RWPE2 (cell line): ENCODE results near the gene MDM4.

Experiments used
- ATAC-seq: fragments of 200-7000 bp; cut with Tn5 transposase; 3 replicates; pipeline ENCODE4 v1.9.1; 2021; ENCODE audit warnings: low read depth
- DNase-seq: peaks from one replicate; pipeline ENCODE4 v3.0.0-alpha.2; 2020; ENCODE audit warnings: low spot score
- H3K27ac ChIP-seq: fragments of 450-650 bp; 2 replicates; pipeline ENCODE4 v1.5.1; 2017; ENCODE audit warnings: mild to moderate bottlenecking; ENCODE audit not compliant: poor library complexity, severe bottlenecking
- H3K27me3 ChIP-seq: fragments of 250-450 bp; sonication (Bioruptor Pico); 2 replicates; pipeline ENCODE4 v1.5.1; 2021; ENCODE audit warnings: mild to moderate bottlenecking, moderate library complexity; ENCODE audit not compliant: insufficient read depth, poor library complexity, severe bottlenecking
- H3K36me3 ChIP-seq: fragments of 250-450 bp; sonication (Bioruptor Pico); 2 replicates; pipeline ENCODE4 v1.5.1; 2020; ENCODE audit warnings: low read depth, mild to moderate bottlenecking, moderate library complexity
- H3K4me1 ChIP-seq: fragments of 250-450 bp; sonication (Bioruptor Pico); 2 replicates; pipeline ENCODE4 v1.5.1; 2021; ENCODE audit warnings: mild to moderate bottlenecking, moderate library complexity; ENCODE audit not compliant: insufficient read depth, poor library complexity, severe bottlenecking
- H3K4me3 ChIP-seq: fragments of 250-450 bp; sonication (Bioruptor Pico); 2 replicates; pipeline ENCODE4 v1.5.1; 2021; ENCODE audit warnings: mild to moderate bottlenecking, moderate library complexity; ENCODE audit not compliant: severe bottlenecking
- H3K9me3 ChIP-seq: fragments of 250-450 bp; sonication (Bioruptor Pico); 2 replicates; pipeline ENCODE4 v1.5.1; 2021; ENCODE audit warnings: mild to moderate bottlenecking, moderate library complexity; ENCODE audit not compliant: severe bottlenecking
- CTCF ChIP-seq: fragments of 450-650 bp; IDR thresholded peaks from one replicate; pipeline ENCODE4 v1.5.1; 2017; ENCODE audit warnings: mild to moderate bottlenecking, moderate library complexity; ENCODE audit not compliant: poor library complexity, severe bottlenecking

Gene MDM4

GRCh38 chr1:204571631-204572030 lies 55.4 kb downstream of the MDM4 start:
- DNase-seq = no peak
- no peak for ATAC-seq
- TF ChIP-seq CTCF = no peak
- Histone ChIP-seq H3K36me3 (no peaks in the 10 kb centered on the region), H3K4me3 (no peak overlapping the region), H3K4me1 (peaks cover 7% of the 10 kb centered on the region), H3K27ac (no peak overlapping the region), H3K27me3 (no peaks in the 10 kb centered on the region), H3K9me3 (peaks cover 4% of the 10 kb centered on the region)

- Histone ChIP-seq H3K27me3 (no peaks in the 10 kb centered on the region), H3K4me1 (peaks cover 7% of the 10 kb centered on the region), H3K4me3 (no peak overlapping the region), H3K9me3 (peaks cover 4% of the 10 kb centered on the region), H3K27ac (no peak overlapping the region), H3K36me3 (no peaks in the 10 kb centered on the region)
- DNase-seq = no peak
- no peak for TF ChIP-seq CTCF
- peak; percentile 70 for ATAC-seq
Measured at GRCh38 chr1:204572923-204573922, 57.0 kb downstream of the MDM4 start.

- Histone ChIP-seq H3K27ac (no peak overlapping the region), H3K36me3 (no peaks in the 10 kb centered on the region), H3K27me3 (no peaks in the 10 kb centered on the region), H3K9me3 (peaks cover 4% of the 10 kb centered on the region), H3K4me3 (no peak overlapping the region), H3K4me1 (peaks cover 7% of the 10 kb centered on the region)
- no peak for TF ChIP-seq CTCF
- DNase-seq (no peak), ATAC-seq (no peak)
Measured at GRCh38 chr1:204574016-204574864, 58.0 kb downstream of the MDM4 start.

GRCh38 chr1:204574865-204575163 lies 58.6 kb downstream of the MDM4 start:
- H3K9me3 ChIP-seq = peaks cover 4% of the 10 kb centered on the region
- no peak overlapping the region for H3K27ac ChIP-seq
- ATAC-seq (no peak), DNase-seq (no peak)
- H3K36me3 ChIP-seq = no peaks in the 10 kb centered on the region
- TF ChIP-seq CTCF = no peak
- H3K27me3 ChIP-seq = no peaks in the 10 kb centered on the region
- peaks cover 7% of the 10 kb centered on the region for H3K4me1 ChIP-seq
- no peak overlapping the region for H3K4me3 ChIP-seq
